ENCODE data around the gene RBBP4. TPM values are rescaled to one million over a fixed set of nuclear protein-coding genes. Genes with fewer than 3 reads are reported as not detected.

The RBBP4 gene
- total and polyA plus RNA-seq, 2 of the 13 experiments (the other 11 are each of a cell fraction or from before 2014, with no cell fraction given) = 64.4 to 166 TPM

DNA sequence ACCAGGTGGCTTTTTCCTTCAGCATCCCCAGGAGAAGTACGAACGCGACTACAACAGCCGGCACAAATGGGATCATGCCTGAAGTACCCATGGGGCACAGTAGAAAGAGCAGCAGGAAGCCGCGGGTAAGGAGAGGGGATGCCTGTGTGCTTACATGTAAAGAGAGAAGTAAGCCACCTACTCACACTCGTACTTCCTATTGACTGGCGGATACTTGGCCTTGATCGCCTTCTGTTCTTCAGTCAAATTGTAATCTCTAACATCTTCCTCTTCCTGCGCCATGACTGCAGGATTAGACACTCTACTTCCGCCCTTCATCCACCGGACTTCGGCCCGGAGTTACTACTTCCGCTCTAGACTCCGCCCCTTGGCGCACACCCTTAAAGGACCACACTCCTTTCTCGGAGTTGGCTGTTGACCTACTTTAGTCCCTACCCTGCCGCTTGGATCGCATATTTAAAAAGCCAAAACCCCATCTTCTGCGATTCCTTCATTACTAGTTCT, 708 bp upstream of the RBBP4 start, which contains the start of gene ZBTB8OS (continued):
- TF ChIP-seq, protein P1, sequence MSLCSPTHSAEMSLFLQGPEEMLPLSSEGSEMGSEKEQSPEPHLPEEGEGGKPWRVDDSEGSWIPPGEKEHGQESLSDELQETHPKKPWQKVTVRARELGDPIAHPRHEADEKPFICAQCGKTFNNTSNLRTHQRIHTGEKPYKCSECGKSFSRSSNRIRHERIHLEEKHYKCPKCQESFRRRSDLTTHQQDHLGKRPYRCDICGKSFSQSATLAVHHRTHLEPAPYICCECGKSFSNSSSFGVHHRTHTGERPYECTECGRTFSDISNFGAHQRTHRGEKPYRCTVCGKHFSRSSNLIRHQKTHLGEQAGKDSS (CRISPR knock-in tag; IDR thresholded peaks at IDR 0.05; ENCODE audit: borderline replicate concordance, low read depth) = no peak
- TF ChIP-seq IRF2 (CRISPR knock-in tag; IDR thresholded peaks at IDR 0.05) (peak; percentile 42; the same call in 1 of the 2 replicates), ZNF274 (CRISPR knock-in tag; IDR thresholded peaks at IDR 0.05) (no peak), ZFP62 (CRISPR knock-in tag; IDR thresholded peaks at IDR 0.05) (no peak), ASH2L (IDR thresholded peaks at IDR 0.05; ENCODE audit: insufficient read length, low read depth, low read length) (no peak), MTA1 (CRISPR knock-in tag; IDR thresholded peaks at IDR 0.05; ENCODE audit: borderline replicate concordance) (no peak), ZNF232 (CRISPR knock-in tag; IDR thresholded peaks at IDR 0.05; ENCODE audit: borderline replicate concordance) (no peak; the same call in 1 of the 2 replicates), ARNTL (CRISPR knock-in tag; IDR thresholded peaks at IDR 0.05) (no peak), ZBTB3 (CRISPR knock-in tag; IDR thresholded peaks at IDR 0.05; ENCODE audit: borderline replicate concordance, low read depth) (no peak), ZNF460 (CRISPR knock-in tag; IDR thresholded peaks at IDR 0.05; ENCODE audit: borderline replicate concordance) (no peak), CREB1 (IDR thresholded peaks at IDR 0.05) (no peak), CREB1 (CRISPR knock-in tag; IDR thresholded peaks at IDR 0.05) (peak; percentile 87), EZH2 (conservative IDR thresholded peaks at IDR 0.05; ENCODE audit: low read depth, low read length) (no peak), ZNF792 (CRISPR knock-in tag; IDR thresholded peaks at IDR 0.05) (no peak), NRL (CRISPR knock-in tag; IDR thresholded peaks at IDR 0.05; ENCODE audit: borderline replicate concordance) (no peak), MEF2D (CRISPR knock-in tag; IDR thresholded peaks at IDR 0.05) (no peak), ZBTB7B (CRISPR knock-in tag; IDR thresholded peaks at IDR 0.05) (no peak), PHF21A (CRISPR knock-in tag; IDR thresholded peaks at IDR 0.05) (0 out of 2 replicates have a peak, but pooled peaks have one; percentile 7), ZNF124 (CRISPR knock-in tag; IDR thresholded peaks at IDR 0.05) (no peak), ZNF790 (CRISPR knock-in tag; IDR thresholded peaks at IDR 0.05; ENCODE audit: borderline replicate concordance) (no peak), ZNF510 (CRISPR knock-in tag; IDR thresholded peaks at IDR 0.05; ENCODE audit: low read depth) (no peak)
- TF ChIP-seq, protein P2, sequence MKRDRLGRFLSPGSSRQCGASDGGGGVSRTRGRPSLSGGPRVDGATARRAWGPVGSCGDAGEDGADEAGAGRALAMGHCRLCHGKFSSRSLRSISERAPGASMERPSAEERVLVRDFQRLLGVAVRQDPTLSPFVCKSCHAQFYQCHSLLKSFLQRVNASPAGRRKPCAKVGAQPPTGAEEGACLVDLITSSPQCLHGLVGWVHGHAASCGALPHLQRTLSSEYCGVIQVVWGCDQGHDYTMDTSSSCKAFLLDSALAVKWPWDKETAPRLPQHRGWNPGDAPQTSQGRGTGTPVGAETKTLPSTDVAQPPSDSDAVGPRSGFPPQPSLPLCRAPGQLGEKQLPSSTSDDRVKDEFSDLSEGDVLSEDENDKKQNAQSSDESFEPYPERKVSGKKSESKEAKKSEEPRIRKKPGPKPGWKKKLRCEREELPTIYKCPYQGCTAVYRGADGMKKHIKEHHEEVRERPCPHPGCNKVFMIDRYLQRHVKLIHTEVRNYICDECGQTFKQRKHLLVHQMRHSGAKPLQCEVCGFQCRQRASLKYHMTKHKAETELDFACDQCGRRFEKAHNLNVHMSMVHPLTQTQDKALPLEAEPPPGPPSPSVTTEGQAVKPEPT (CRISPR knock-in tag; IDR thresholded peaks at IDR 0.05; ENCODE audit: low read depth) = no peak
- TF ChIP-seq, protein P3, sequence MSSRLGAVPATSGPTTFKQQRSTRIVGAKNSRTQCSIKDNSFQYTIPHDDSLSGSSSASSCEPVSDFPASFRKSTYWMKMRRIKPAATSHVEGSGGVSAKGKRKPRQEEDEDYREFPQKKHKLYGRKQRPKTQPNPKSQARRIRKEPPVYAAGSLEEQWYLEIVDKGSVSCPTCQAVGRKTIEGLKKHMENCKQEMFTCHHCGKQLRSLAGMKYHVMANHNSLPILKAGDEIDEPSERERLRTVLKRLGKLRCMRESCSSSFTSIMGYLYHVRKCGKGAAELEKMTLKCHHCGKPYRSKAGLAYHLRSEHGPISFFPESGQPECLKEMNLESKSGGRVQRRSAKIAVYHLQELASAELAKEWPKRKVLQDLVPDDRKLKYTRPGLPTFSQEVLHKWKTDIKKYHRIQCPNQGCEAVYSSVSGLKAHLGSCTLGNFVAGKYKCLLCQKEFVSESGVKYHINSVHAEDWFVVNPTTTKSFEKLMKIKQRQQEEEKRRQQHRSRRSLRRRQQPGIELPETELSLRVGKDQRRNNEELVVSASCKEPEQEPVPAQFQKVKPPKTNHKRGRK (CRISPR knock-in tag; IDR thresholded peaks at IDR 0.05) = no peak
- TF ChIP-seq, protein P4, sequence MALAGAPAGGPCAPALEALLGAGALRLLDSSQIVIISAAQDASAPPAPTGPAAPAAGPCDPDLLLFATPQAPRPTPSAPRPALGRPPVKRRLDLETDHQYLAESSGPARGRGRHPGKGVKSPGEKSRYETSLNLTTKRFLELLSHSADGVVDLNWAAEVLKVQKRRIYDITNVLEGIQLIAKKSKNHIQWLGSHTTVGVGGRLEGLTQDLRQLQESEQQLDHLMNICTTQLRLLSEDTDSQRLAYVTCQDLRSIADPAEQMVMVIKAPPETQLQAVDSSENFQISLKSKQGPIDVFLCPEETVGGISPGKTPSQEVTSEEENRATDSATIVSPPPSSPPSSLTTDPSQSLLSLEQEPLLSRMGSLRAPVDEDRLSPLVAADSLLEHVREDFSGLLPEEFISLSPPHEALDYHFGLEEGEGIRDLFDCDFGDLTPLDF (CRISPR knock-in tag; IDR thresholded peaks at IDR 0.05) = no peak
- TF ChIP-seq, protein P5, sequence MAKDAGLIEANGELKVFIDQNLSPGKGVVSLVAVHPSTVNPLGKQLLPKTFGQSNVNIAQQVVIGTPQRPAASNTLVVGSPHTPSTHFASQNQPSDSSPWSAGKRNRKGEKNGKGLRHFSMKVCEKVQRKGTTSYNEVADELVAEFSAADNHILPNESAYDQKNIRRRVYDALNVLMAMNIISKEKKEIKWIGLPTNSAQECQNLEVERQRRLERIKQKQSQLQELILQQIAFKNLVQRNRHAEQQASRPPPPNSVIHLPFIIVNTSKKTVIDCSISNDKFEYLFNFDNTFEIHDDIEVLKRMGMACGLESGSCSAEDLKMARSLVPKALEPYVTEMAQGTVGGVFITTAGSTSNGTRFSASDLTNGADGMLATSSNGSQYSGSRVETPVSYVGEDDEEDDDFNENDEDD (CRISPR knock-in tag; IDR thresholded peaks at IDR 0.05; ENCODE audit: borderline replicate concordance) = no peak
